ENCODE measurements around the gene ADGRA3. TPM values are rescaled to one million over a fixed set of nuclear protein-coding genes. Genes with fewer than 3 reads are reported as not detected.

ADGRA3 gene
- total and polyA plus RNA-seq, 8 donors: 4.7 to 87.5 (median 27.8) TPM

GRCh38 chr4:22339491-22339890, 176.4 kb downstream of the ADGRA3 start:
- Histone ChIP-seq H3K36me3 (peaks cover 0 to 12% (median 0%) of the 10 kb centered on the region in 4 donors), H3K4me3 (no peak overlapping the region), H3K27me3 (no peaks in the 10 kb centered on the region), H3K4me1 (no peaks in the 10 kb centered on the region), H3K9me3 (peaks cover 0 to 5% (median 0%) of the 10 kb centered on the region in 4 donors), H3K27ac (no peak overlapping the region)
- intact Hi-C loops (cut with DNase I; ENCODE audit: low total_unique reads): no loop called here
- no peak for DNase-seq
- TF ChIP-seq POLR2A (IDR thresholded peaks at IDR 0.05) (no peak), POLR2AphosphoS5 (IDR thresholded peaks at IDR 0.05) (no peak), EP300 (IDR thresholded peaks at IDR 0.05) (no peak), CTCF (IDR thresholded peaks at IDR 0.05) (no peak)
- 56 to 68% (median 60%) methylated on average over 5 of the region's 5 CpGs for WGBS, 5 donors

GRCh38 chr4:22338796-22339195, 177.1 kb downstream of the ADGRA3 start:
- peak in 1 of 2 donors; percentile 40 for DNase-seq
- H3K4me1 ChIP-seq: no peaks in the 10 kb centered on the region
- peaks cover 0 to 12% (median 0%) of the 10 kb centered on the region in 4 donors for H3K36me3 ChIP-seq
- intact Hi-C loops (cut with DNase I; ENCODE audit: low total_unique reads): no loop called here
- H3K27me3 ChIP-seq: no peaks in the 10 kb centered on the region
- TF ChIP-seq POLR2AphosphoS5 (IDR thresholded peaks at IDR 0.05) (no peak), EP300 (IDR thresholded peaks at IDR 0.05) (no peak), POLR2A (IDR thresholded peaks at IDR 0.05) (no peak), CTCF (IDR thresholded peaks at IDR 0.05) (no peak)
- WGBS, 5 donors: 65 to 80% (median 78%) methylated on average over 2 of the region's 2 CpGs
- H3K9me3 ChIP-seq: peaks cover 0 to 5% (median 0%) of the 10 kb centered on the region in 4 donors
- no peak overlapping the region for H3K27ac ChIP-seq
- H3K4me3 ChIP-seq: no peak overlapping the region

Other genes with a start within 250 kb of the ADGRA3 start
- gene GBA3, start 176.9 kb upstream of the ADGRA3 start, total RNA-seq: 10 to 100 TPM in 1 of 5 donors, 1 to 10 TPM in 1, not detected in 3; 2.8 to 13.0 TPM
- under 1 TPM in 1 of 3 donors, not detected in 2; 0.10 TPM for gene GBA3, start 176.9 kb upstream of the ADGRA3 start, polyA plus RNA-seq

Data from stomach (tissue), 9 donors.